Colonic mucosa (tissue), 4 donors: ENCODE results near the gene APOL4. TPM values are rescaled to one million over a fixed set of nuclear protein-coding genes. Genes with fewer than 3 reads are reported as not detected.

ENCODE experiments used
- DNase-seq: peaks from one replicate; pipeline ENCODE4 v3.0.0-alpha.2; 2020
- H3K27ac ChIP-seq: fragments of 200-600 bp; one replicate; pipeline ENCODE4 v1.8.0; 2021
- H3K27me3 ChIP-seq: fragments of 200-600 bp; one replicate; pipeline ENCODE4 v1.8.0; 2021
- H3K36me3 ChIP-seq: fragments of 200-600 bp; one replicate; pipeline ENCODE4 v1.8.0; 2021
- H3K4me1 ChIP-seq: fragments of 200-600 bp; one replicate; pipeline ENCODE4 v1.8.0; 2021; ENCODE audit warnings: mild to moderate bottlenecking
- H3K4me3 ChIP-seq: fragments of 200-600 bp; one replicate; pipeline ENCODE4 v1.8.0; 2021
- H3K9ac ChIP-seq, 2 donors: one replicate each; pipeline ENCODE4 v1.7.0; 2013; ENCODE audit warnings: control low read depth in 2 of 2, low read depth in 2 of 2, low read length in 2 of 2
- H3K9me3 ChIP-seq: fragments of 200-600 bp; one replicate; pipeline ENCODE4 v1.8.0; 2021
- intact Hi-C: fragments of 100-400 bp; cut with DNase I; formaldehyde crosslinking; loops from one replicate; pipeline ENCODE4 v1.14.1; 2022
- total RNA-seq, 2 donors: library from RNA; stranded (reverse); fragmentation: NEBNext Ultra II Directional in 1 of 2; extraction: Animal tissue kit (Norgen Biotek cat#: 25700) in 1 of 2; gene quantifications; one replicate each; pipeline ENCODE4 v1.2.1, GENCODE V29; 2021
- TF ChIP-seq, protein P1 (sequence below): fragments of 200-600 bp; IDR thresholded peaks from one replicate; pipeline ENCODE4 v1.8.0; 2022; ENCODE audit warnings: antibody characterized with exemption, mild to moderate bottlenecking
- donor health status: healthy.
- donor health status: DM: no; HTN: no; CAD: no.
- donor health status: DM: no; HTN: no; CAD: no.

Gene APOL4
- total RNA-seq, 2 donors from 2014 or later, result 1.9 to 2.3 TPM

DNA sequence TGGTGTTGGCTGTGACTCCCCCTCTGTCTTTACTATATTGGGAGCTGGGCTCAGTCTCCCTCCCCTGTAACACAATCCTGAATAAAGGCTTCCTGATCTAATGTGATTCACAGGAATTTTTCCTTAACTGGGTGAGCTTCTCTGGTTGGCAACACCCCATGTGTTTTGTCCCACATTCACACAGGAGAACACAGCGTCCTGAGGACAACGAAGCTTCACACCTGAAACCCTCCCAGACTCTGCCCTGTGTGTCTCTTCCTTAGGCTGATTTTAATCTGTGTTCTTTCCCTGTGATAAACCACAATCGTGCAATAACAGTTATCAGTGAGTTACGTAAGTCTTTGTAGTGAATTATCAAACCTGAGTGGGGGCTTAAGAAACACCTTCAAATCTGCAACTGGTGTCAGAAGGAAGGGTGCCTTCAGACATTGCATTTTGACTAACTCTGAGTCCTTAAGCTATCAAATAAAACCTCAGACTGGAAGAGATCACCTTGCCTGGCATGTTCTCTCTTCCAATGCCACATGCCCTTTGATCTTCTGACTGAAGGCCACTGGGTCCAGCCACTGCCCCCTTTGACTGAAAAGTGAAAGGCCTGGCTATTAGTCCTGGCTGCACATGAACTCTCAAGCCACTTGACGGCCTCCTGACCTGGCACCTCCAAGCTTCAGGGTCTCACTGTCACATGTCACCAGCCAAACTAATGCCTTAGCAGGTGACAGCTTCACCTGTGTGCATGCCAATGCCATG is 58.4 kb downstream of the APOL4 start:
- H3K9me3 ChIP-seq, result no peaks in the 10 kb centered on the region
- no peak overlapping the region for H3K27ac ChIP-seq
- no peak for DNase-seq
- H3K36me3 ChIP-seq, result no peaks in the 10 kb centered on the region
- no peak overlapping the region for H3K9ac ChIP-seq
- TF ChIP-seq, protein P1, sequence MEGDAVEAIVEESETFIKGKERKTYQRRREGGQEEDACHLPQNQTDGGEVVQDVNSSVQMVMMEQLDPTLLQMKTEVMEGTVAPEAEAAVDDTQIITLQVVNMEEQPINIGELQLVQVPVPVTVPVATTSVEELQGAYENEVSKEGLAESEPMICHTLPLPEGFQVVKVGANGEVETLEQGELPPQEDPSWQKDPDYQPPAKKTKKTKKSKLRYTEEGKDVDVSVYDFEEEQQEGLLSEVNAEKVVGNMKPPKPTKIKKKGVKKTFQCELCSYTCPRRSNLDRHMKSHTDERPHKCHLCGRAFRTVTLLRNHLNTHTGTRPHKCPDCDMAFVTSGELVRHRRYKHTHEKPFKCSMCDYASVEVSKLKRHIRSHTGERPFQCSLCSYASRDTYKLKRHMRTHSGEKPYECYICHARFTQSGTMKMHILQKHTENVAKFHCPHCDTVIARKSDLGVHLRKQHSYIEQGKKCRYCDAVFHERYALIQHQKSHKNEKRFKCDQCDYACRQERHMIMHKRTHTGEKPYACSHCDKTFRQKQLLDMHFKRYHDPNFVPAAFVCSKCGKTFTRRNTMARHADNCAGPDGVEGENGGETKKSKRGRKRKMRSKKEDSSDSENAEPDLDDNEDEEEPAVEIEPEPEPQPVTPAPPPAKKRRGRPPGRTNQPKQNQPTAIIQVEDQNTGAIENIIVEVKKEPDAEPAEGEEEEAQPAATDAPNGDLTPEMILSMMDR, result no peak
- no peak overlapping the region for H3K4me3 ChIP-seq
- intact Hi-C loops, result no loop called here
- no peaks in the 10 kb centered on the region for H3K27me3 ChIP-seq
- H3K4me1 ChIP-seq, result no peaks in the 10 kb centered on the region

DNA sequence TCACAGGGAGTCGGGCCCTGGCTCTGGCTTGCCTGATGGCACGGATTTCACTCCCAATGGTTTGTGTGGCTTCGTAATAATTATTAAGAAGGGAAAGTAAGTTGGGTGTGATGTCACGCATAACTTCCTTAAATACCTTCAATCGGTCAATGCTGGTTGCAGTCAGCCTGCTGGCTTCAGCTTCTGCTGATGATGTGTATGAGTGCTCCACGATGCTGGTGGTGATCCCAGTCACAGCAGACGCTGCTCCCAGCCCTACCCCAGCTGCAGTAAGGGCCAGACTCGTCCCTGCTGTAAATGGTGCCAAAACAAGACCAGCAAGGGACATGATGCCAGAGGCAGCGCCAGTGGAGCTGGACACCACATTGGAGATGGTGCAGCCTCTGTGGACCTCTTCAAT is 60.1 kb downstream of the APOL4 start:
- no peaks in the 10 kb centered on the region for H3K4me1 ChIP-seq
- intact Hi-C loops, result no loop called here
- DNase-seq, result no peak
- no peak overlapping the region for H3K9ac ChIP-seq
- H3K27me3 ChIP-seq, result no peaks in the 10 kb centered on the region
- no peaks in the 10 kb centered on the region for H3K36me3 ChIP-seq
- H3K4me3 ChIP-seq, result no peak overlapping the region
- no peak overlapping the region for H3K27ac ChIP-seq
- no peaks in the 10 kb centered on the region for H3K9me3 ChIP-seq
- TF ChIP-seq, protein P1, result no peak

Other genes starting within 250 kb of the APOL4 start
- 10 to 100 TPM; 44.4 to 60.2 TPM for gene RBFOX2, start 173.0 kb downstream of the APOL4 start, total RNA-seq
- 1 to 10 TPM; 5.9 to 9.6 TPM for gene APOL3, start 41.1 kb downstream of the APOL4 start, total RNA-seq
- gene APOL2, start 37.7 kb upstream of the APOL4 start, total RNA-seq, result 10 to 100 TPM; 27.5 to 29.4 TPM
- 10 to 100 TPM; 14.7 to 34.6 TPM for gene APOL1, start 51.3 kb upstream of the APOL4 start, total RNA-seq
- 100 to 1,000 TPM; 711 to 719 TPM for gene MYH9, start 186.2 kb upstream of the APOL4 start, total RNA-seq